Neural cell (in vitro differentiated cells): ENCODE measurements around the gene LCP2. TPM values are rescaled to one million over a fixed set of nuclear protein-coding genes. Genes with fewer than 3 reads are reported as not detected.

Source experiments
- H2AFZ ChIP-seq: fragments of 200-600, 300-800 bp; sonication (generic), shearing (Covaris generic); 2 replicates; pipeline ENCODE4 v1.6.0; 2014; ENCODE audit warnings: low read depth, mild to moderate bottlenecking, antibody characterized with exemption, low read length, moderate library complexity
- H3F3A ChIP-seq: fragments of 200-600 bp; shearing (Covaris generic); 2 replicates; pipeline ENCODE4 v1.6.1; 2016; ENCODE audit warnings: mild to moderate bottlenecking, moderate library complexity, mixed read lengths, antibody characterized with exemption, low read length; ENCODE audit not compliant: insufficient read depth, poor library complexity, severe bottlenecking
- H3K27ac ChIP-seq: fragments of 200-600, 300-800 bp; sonication (generic), shearing (Covaris generic); 2 replicates; pipeline ENCODE4 v1.5.1; 2014; ENCODE audit warnings: mild to moderate bottlenecking, low read length, moderate library complexity
- H3K27me3 ChIP-seq: fragments of 300-800, 200-600 bp; sonication (generic), shearing (Covaris generic); 2 replicates; pipeline ENCODE4 v1.6.0; 2014; ENCODE audit warnings: mild to moderate bottlenecking, low read depth, low read length, moderate library complexity; ENCODE audit not compliant: insufficient read depth
- H3K36me3 ChIP-seq: fragments of 300-800, 200-600 bp; sonication (generic), shearing (Covaris generic); 2 replicates; pipeline ENCODE4 v1.5.1; 2014; ENCODE audit warnings: mild to moderate bottlenecking, antibody characterized with exemption, low read length, moderate library complexity; ENCODE audit not compliant: insufficient read depth
- H3K4me2 ChIP-seq: fragments of 300-800, 200-600 bp; sonication (generic), shearing (Covaris generic); 2 replicates; pipeline ENCODE4 v1.6.0; 2014; ENCODE audit warnings: mild to moderate bottlenecking, low read length
- H3K4me3 ChIP-seq: fragments of 300-800, 200-600 bp; sonication (generic), shearing (Covaris generic); 2 replicates; pipeline ENCODE4 v1.5.1; 2014; ENCODE audit warnings: mild to moderate bottlenecking, low read length, moderate library complexity
- H3K79me2 ChIP-seq: fragments of 200-600 bp; shearing (Covaris generic); replicated peaks from 2 replicates; pipeline ENCODE4 v1.6.0; 2014; ENCODE audit warnings: mild to moderate bottlenecking, low read length, moderate library complexity; ENCODE audit not compliant: insufficient read depth
- H3K9ac ChIP-seq: fragments of 300-800, 200-600 bp; sonication (generic), shearing (Covaris generic); 2 replicates; pipeline ENCODE4 v1.6.1; 2016; ENCODE audit warnings: mild to moderate bottlenecking, low read length, mixed read lengths
- H3K9me2 ChIP-seq: fragments of 200-600 bp; shearing (Covaris generic); 2 replicates; pipeline ENCODE4 v1.6.1; 2016; ENCODE audit warnings: mild to moderate bottlenecking, low read length, mixed read lengths; ENCODE audit not compliant: insufficient read depth
- H3K9me3 ChIP-seq: fragments of 200-600, 300-800 bp; sonication (generic), shearing (Covaris generic); 2 replicates; pipeline ENCODE4 v1.6.1; 2016; ENCODE audit warnings: mild to moderate bottlenecking, mixed run types, low read length, moderate library complexity, mixed read lengths
- H4K20me1 ChIP-seq: fragments of 200-600 bp; shearing (Covaris generic); 2 replicates; pipeline ENCODE4 v1.6.1; 2016; ENCODE audit warnings: mild to moderate bottlenecking, mixed run types; ENCODE audit not compliant: insufficient read depth
- CTCF ChIP-seq: fragments of 450-650 bp; IDR thresholded peaks from 2 replicates; pipeline ENCODE4 v1.5.1; 2014; ENCODE audit warnings: antibody characterized with exemption, mild to moderate bottlenecking, moderate library complexity; ENCODE audit not compliant: poor library complexity, severe bottlenecking
- EP300 ChIP-seq: fragments of 450-650 bp; conservative IDR thresholded peaks from 2 replicates; pipeline ENCODE4 v1.6.1; 2014; ENCODE audit warnings: antibody characterized with exemption, mild to moderate bottlenecking, moderate library complexity; ENCODE audit not compliant: poor library complexity, severe bottlenecking
- EZH2 ChIP-seq: fragments of 200-600, 300-800 bp; shearing (Covaris generic), sonication (generic); IDR thresholded peaks from 2 replicates; pipeline ENCODE4 v1.6.1; 2014; ENCODE audit warnings: antibody characterized with exemption, low read length, borderline replicate concordance, mild to moderate bottlenecking; ENCODE audit not compliant: insufficient read depth, poor library complexity, severe bottlenecking
- MXI1 ChIP-seq: fragments of 450-650 bp; conservative IDR thresholded peaks from 2 replicates; pipeline ENCODE4 v1.6.1; 2014; ENCODE audit warnings: antibody characterized with exemption, mild to moderate bottlenecking; ENCODE audit not compliant: poor library complexity, severe bottlenecking
- POLR2AphosphoS5 ChIP-seq: IDR thresholded peaks from 2 replicates; pipeline ENCODE4 v1.6.1; 2012
- RAD21 ChIP-seq: fragments of 450-650 bp; conservative IDR thresholded peaks from 2 replicates; pipeline ENCODE4 v1.6.1; 2014; ENCODE audit warnings: antibody characterized with exemption, mild to moderate bottlenecking, moderate library complexity
- SMC3 ChIP-seq: fragments of 450-650 bp; conservative IDR thresholded peaks from 2 replicates; pipeline ENCODE4 v1.6.1; 2014; ENCODE audit warnings: antibody characterized with exemption, mild to moderate bottlenecking, moderate library complexity; ENCODE audit not compliant: poor library complexity
- TAF1 ChIP-seq: IDR thresholded peaks from 2 replicates; pipeline ENCODE4 v1.6.1; 2012; ENCODE audit warnings: low read depth
- polyA plus RNA-seq: library from polyadenylated mRNA; depleted of rRNA; stranded (reverse); fragments of >200 nt; gene quantifications from 2 replicates; pipeline ENCODE4 v1.2.3, GENCODE V29; 2014
- TF ChIP-seq, protein P1 (sequence below): IDR thresholded peaks from 2 replicates; pipeline ENCODE4 v1.6.1; 2012; ENCODE audit warnings: borderline replicate concordance

Gene LCP2
- polyA plus RNA-seq, 1 donor from 2014 or later = not detected

DNA sequence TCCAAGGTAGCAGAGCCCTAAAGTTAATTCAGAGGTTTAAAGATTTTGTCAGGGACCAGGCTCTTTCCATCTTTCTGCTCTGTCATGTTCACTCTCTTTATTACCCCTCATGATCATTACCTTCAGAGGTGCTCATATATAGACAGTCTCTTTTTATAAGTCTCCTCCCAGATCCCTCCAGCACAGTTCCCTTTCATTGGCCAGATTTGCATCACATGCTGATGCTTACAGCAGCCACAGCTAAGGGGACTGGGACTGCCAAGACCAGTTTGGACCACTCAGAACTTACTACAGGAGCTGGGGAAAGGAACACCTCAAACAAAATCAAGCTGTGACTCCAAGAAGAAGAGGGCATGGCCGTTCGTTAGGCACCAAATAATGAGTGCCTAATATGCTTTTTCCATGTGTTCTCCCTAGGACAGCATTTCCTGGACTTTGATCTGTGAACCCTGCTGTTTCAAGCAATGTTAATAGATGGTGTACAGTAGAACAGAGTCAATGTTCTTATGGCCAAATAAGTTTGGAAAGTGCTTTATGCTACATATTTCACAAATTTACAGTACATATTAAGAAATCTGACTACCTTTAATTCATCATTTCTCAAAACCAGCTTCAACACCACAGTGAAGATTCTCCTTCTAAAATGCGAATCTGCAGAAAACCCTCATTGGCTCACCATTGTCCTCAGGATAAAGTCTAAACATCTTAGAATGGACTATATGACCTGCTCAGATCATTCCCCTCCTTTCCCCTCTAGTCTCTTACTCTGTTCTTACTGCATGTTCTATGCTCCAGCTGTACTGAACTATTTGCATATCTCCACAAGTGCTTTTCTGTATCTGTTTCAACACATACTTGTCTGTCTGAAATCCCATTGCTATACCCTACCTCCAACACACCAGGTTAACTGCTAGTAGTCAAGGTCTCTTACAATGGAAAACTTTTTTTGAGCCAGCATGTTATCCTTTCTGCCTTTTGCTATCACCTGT lies 61.4 kb downstream of the LCP2 start:
- H3K79me2 ChIP-seq = no peaks in the 10 kb centered on the region
- H3F3A ChIP-seq = no peaks in the 10 kb centered on the region
- no peaks in the 10 kb centered on the region for H3K36me3 ChIP-seq
- no peak overlapping the region for H3K9ac ChIP-seq
- no peaks in the 10 kb centered on the region for H3K9me3 ChIP-seq
- H3K27ac ChIP-seq = no peak overlapping the region
- no peaks in the 10 kb centered on the region for H4K20me1 ChIP-seq
- H3K27me3 ChIP-seq = no peaks in the 10 kb centered on the region
- no peak overlapping the region for H2AFZ ChIP-seq
- TF ChIP-seq TAF1 (no peak), SMC3 (no peak), RAD21 (no peak), EP300 (no peak), EZH2 (no peak), POLR2AphosphoS5 (no peak), CTCF (no peak), MXI1 (no peak)
- TF ChIP-seq, protein P1, sequence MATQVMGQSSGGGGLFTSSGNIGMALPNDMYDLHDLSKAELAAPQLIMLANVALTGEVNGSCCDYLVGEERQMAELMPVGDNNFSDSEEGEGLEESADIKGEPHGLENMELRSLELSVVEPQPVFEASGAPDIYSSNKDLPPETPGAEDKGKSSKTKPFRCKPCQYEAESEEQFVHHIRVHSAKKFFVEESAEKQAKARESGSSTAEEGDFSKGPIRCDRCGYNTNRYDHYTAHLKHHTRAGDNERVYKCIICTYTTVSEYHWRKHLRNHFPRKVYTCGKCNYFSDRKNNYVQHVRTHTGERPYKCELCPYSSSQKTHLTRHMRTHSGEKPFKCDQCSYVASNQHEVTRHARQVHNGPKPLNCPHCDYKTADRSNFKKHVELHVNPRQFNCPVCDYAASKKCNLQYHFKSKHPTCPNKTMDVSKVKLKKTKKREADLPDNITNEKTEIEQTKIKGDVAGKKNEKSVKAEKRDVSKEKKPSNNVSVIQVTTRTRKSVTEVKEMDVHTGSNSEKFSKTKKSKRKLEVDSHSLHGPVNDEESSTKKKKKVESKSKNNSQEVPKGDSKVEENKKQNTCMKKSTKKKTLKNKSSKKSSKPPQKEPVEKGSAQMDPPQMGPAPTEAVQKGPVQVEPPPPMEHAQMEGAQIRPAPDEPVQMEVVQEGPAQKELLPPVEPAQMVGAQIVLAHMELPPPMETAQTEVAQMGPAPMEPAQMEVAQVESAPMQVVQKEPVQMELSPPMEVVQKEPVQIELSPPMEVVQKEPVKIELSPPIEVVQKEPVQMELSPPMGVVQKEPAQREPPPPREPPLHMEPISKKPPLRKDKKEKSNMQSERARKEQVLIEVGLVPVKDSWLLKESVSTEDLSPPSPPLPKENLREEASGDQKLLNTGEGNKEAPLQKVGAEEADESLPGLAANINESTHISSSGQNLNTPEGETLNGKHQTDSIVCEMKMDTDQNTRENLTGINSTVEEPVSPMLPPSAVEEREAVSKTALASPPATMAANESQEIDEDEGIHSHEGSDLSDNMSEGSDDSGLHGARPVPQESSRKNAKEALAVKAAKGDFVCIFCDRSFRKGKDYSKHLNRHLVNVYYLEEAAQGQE = no peak
- no peak overlapping the region for H3K4me2 ChIP-seq
- no peaks in the 10 kb centered on the region for H3K9me2 ChIP-seq
- H3K4me3 ChIP-seq = no peak overlapping the region

- no peaks in the 10 kb centered on the region for H3K9me2 ChIP-seq
- H3F3A ChIP-seq = no peaks in the 10 kb centered on the region
- no peaks in the 10 kb centered on the region for H3K79me2 ChIP-seq
- H3K36me3 ChIP-seq = no peaks in the 10 kb centered on the region
- H3K4me2 ChIP-seq = no peak overlapping the region
- H3K9me3 ChIP-seq = no peaks in the 10 kb centered on the region
- H3K4me3 ChIP-seq = no peak overlapping the region
- H3K9ac ChIP-seq = no peak overlapping the region
- no peaks in the 10 kb centered on the region for H3K27me3 ChIP-seq
- TF ChIP-seq SMC3 (no peak), EP300 (no peak), MXI1 (no peak), EZH2 (no peak)
- H3K27ac ChIP-seq = no peak overlapping the region
- no peaks in the 10 kb centered on the region for H4K20me1 ChIP-seq
- H2AFZ ChIP-seq = no peak overlapping the region
Measured at GRCh38 chr5:170233358-170233892, 64.2 kb downstream of the LCP2 start.
